ENCODE data around the gene RFK.
"Not testable (repeated sequence)": the region's sequence is repeated elsewhere in the genome, so short reads cannot be mapped to it uniquely, and the experiment has no call there.

RFK gene

DNA sequence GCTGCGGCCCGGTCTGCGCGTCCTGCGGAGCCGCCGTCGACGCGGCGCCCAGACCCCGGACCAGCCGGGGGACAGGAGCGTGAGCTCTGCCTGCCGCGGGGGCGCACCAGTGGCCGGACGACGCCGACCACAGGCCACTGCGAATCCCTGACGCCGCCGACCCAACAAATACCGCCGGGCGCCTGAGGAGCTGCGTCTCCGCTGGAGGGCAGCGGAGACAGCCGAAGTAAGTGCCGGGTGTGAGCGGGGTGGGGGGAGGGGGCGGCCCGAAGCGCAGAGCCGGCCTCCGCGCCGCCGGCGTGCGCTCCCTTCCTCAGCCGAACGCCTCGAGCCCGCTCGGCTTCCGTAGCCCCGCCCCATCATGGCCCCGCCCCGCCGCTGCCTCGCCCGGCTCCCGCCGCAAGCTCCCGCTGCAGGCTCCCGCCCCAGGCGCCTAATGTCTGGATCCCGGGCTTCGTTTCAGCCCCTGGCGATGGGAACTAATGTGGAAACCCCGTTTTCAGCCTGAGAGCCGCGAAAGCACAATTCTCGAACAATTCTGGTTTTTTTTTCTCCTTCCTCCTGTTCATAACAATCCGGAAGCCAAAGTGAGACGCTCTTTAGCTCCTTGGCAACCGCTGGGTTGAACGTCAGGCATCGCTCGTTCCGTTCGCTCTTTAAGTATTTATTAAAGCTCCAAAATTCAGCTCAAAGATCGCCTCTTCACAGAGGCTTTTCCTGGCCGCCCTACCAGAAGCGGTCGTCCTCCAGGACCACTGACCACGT lies at the start of gene RFK:
RFK (minus strand) TSS at position 232 of the 765 bp plus-strand sequence. CDS start 255 bp downstream, outside the sequence.
- in situ Hi-C loops (cut with MboI; ENCODE audit: low pct_unique_long_range_greater_than_20kb, low sequenced_read_pairs, unreplicated experiment): no loop called here
- TF ChIP-seq, protein P1, sequence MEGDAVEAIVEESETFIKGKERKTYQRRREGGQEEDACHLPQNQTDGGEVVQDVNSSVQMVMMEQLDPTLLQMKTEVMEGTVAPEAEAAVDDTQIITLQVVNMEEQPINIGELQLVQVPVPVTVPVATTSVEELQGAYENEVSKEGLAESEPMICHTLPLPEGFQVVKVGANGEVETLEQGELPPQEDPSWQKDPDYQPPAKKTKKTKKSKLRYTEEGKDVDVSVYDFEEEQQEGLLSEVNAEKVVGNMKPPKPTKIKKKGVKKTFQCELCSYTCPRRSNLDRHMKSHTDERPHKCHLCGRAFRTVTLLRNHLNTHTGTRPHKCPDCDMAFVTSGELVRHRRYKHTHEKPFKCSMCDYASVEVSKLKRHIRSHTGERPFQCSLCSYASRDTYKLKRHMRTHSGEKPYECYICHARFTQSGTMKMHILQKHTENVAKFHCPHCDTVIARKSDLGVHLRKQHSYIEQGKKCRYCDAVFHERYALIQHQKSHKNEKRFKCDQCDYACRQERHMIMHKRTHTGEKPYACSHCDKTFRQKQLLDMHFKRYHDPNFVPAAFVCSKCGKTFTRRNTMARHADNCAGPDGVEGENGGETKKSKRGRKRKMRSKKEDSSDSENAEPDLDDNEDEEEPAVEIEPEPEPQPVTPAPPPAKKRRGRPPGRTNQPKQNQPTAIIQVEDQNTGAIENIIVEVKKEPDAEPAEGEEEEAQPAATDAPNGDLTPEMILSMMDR (IDR thresholded peaks at IDR 0.05; ENCODE audit: extremely low read depth, insufficient read depth, missing control alignments): peak; percentile 73
- peak; percentile 95 for DNase-seq (ENCODE audit: low spot score)

DNA sequence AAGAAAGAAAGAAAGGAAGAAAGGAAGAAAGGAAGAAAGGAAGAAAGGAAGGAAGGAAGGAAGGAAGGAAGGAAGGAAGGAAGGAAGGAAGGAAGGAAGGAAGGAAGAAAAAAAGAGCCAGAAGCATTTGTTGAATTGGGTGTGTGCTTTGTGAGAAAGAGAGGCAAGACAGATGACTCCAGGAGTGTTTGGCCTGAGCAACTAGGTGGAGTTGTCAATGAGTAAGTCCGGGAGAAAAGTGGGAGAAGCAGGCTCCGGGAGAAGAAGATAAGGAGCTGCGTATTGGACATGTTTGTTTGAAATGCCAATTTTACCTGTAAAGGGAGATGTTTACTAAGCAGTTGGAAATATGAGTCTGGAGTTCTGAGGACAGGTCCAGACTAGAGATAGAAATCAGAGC lies 49.7 kb upstream of the RFK start:
- in situ Hi-C loops (cut with MboI; ENCODE audit: low pct_unique_long_range_greater_than_20kb, low sequenced_read_pairs, unreplicated experiment): no loop called here
- TF ChIP-seq, protein P1 (IDR thresholded peaks at IDR 0.05; ENCODE audit: extremely low read depth, insufficient read depth, missing control alignments): no peak
- no peak for DNase-seq (ENCODE audit: low spot score)

DNA sequence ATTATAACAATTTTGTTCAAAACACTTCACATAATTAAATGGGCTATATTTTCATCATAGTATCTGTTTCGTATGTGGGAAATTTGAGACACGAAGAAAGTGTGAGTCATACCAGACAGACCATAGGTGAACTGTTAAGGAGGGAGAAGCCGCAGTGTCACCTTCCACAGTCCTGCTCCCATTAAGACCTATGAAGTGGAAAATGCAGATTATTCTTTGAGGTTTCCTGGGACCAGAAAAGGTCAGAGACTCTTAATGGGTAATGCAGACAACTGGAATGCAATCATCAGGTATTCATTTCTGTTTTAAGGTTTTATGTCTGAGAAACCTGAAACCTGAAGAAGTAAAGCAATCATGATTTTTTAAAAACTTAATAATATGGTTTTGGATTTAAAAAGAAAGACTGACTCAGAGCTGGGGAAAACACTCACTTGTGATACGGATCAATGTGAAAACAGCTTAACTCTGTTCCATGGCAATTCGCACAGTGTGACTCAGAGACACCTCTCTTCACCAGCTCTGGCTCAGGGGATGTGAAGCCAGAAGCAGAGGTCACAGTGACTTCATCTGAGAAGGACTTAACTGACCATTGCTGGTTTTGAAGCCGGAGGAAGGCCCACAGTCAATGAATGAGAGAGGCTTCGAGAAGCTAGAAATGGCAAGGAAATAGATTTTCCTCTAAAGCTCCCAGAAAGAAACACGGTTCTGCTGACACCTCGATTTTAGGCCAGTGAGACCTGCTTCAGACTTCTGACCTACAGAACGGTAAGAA lies 47.5 kb upstream of the RFK start:
- DNase-seq (ENCODE audit: low spot score): peak; percentile 31
- in situ Hi-C loops (cut with MboI; ENCODE audit: low pct_unique_long_range_greater_than_20kb, low sequenced_read_pairs, unreplicated experiment): no loop called here
- TF ChIP-seq, protein P1 (IDR thresholded peaks at IDR 0.05; ENCODE audit: extremely low read depth, insufficient read depth, missing control alignments): no peak

DNA sequence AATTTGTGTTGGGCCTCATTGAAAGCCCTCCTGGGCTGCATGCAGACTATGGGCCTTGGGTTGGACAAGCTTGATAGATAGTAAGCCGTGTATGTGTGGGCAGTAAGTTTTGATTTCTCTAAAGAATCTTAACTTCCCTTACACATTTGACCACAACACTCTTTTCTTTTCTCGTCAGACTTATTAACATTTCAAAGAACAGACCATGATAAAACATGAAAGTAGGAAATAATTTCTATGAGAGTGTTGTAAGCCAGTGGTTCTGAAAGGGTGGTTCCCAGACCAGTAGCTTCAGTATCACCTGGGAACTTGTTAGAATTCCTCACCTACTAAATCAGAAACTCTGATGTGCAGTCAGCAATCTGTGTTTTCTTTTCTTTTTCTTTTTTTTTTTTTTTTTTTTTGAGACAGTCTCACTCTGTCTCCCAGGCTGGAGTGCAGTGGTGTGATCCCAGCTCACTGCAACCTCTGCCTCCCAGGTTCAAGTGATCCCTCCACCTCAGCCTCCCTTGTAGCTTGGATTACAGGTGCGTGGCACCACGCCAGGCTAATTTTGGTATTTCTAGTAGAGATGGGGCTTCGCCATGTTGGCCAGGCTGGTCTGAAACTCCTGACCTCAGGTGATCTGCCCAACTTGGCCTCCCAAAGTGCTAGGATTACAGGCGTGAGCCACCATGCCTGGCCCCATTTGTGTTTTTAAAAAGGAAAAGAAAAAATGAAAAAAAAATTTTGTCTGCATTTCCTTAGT lies 44.8 kb upstream of the RFK start:
- DNase-seq (ENCODE audit: low spot score): peak; percentile 43
- TF ChIP-seq, protein P1 (IDR thresholded peaks at IDR 0.05; ENCODE audit: extremely low read depth, insufficient read depth, missing control alignments): no peak
- in situ Hi-C loops (cut with MboI; ENCODE audit: low pct_unique_long_range_greater_than_20kb, low sequenced_read_pairs, unreplicated experiment): no loop called here

DNA sequence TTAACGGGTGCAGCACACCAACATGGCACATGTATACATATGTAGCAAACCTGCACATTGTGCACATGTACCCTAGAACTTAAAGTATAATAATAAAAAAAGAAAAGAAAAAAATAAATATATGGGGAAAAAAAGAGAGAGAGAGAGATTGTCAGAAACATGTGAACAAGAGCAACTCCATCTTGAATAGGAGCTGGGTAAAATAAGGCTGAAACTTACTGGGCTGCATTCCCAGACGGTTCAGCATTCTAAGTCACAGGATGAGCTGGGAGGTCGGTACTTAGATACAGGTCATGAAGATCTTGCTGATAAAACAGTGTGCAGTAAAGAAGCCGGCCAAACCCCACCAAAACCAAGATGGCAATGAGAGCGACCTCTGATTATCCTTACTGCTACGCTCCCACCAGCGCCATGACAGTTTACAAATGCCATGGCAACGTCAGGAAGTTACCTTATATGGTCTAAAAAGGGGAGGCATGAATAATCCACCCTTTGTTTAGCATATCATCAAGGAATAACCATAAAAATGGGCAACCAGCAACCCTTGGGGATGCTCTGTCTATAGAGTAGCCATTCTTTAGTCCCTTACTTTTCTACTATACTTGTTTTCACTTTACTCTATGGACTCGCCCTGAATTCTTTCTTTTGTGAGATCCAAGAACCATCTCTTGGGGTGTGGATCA lies 42.9 kb upstream of the RFK start:
- in situ Hi-C loops (cut with MboI; ENCODE audit: low pct_unique_long_range_greater_than_20kb, low sequenced_read_pairs, unreplicated experiment); DNase-seq (ENCODE audit: low spot score): not testable (repeated sequence)

DNA sequence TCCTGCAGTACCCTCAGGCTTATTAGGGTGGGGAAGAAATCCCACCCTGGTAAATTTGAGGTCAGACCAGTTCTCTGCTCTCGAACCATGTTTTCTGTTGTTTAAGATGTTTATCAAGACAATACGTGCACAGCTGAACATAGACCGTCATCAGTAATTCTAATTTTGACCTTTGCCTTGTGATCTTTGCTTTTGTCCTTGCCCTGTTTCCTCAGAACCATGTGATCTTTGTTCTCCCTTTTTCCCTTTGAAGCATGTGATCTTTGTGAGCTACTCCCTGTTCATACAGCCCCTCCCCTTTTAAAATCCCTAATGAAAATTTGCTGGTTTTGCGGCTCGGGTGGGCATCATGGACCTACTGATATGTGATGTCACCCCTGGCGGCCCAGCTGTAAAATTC lies 40.7 kb upstream of the RFK start:
- DNase-seq (ENCODE audit: low spot score); in situ Hi-C loops (cut with MboI; ENCODE audit: low pct_unique_long_range_greater_than_20kb, low sequenced_read_pairs, unreplicated experiment): not testable (repeated sequence)

DNA sequence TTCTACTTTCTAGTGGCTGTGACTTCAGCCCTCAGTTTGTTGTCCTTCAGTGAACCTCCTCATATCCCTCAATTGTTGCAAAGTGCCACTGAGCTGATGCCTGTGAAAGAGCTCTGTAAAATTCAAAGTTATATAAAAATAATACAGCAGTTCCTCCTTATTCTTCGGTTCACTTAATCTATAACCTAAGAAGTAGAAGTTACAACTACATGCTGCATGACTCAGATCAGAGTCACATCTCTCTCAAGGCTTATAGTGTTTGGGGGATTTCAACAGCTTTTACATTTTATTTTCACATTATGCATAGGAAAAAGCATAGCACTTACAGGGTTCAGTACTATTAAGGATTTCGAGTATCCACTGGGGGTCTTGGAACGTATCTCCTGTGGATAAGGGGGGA lies 39.6 kb upstream of the RFK start:
- TF ChIP-seq, protein P1 (IDR thresholded peaks at IDR 0.05; ENCODE audit: extremely low read depth, insufficient read depth, missing control alignments): no peak
- DNase-seq (ENCODE audit: low spot score): no peak
- in situ Hi-C loops (cut with MboI; ENCODE audit: low pct_unique_long_range_greater_than_20kb, low sequenced_read_pairs, unreplicated experiment): no loop called here
